GM12864 (cell line): ENCODE data around the gene PMEPA1.

Experiments used
- DNase-seq: peaks from one replicate; pipeline ENCODE4 v3.0.0-alpha.2; 2011; ENCODE audit warnings: low read depth
- H3K4me3 ChIP-seq: 2 replicates; pipeline ENCODE4 v1.5.1; 2011; ENCODE audit warnings: mild to moderate bottlenecking, low read depth, low read length, control low read depth
- CTCF ChIP-seq: IDR thresholded peaks from 2 replicates; pipeline ENCODE4 v1.5.1; 2011; ENCODE audit warnings: low read depth, mild to moderate bottlenecking, moderate library complexity, low read length, control low read depth, inconsistent platforms; ENCODE audit errors: missing control alignments

The PMEPA1 gene

GRCh38 chr20:57686931-57687652, 22.7 kb downstream of the PMEPA1 start:
- DNase-seq: no peak
- H3K4me3 ChIP-seq: no peak overlapping the region
- no peak for TF ChIP-seq CTCF

- TF ChIP-seq CTCF: no peak
- no peak for DNase-seq
- no peak overlapping the region for H3K4me3 ChIP-seq
Observed at GRCh38 chr20:57685146-57685758, 24.6 kb downstream of the PMEPA1 start.

- no peak overlapping the region for H3K4me3 ChIP-seq
- no peak for DNase-seq
- no peak for TF ChIP-seq CTCF
Observed at GRCh38 chr20:57684808-57685140, 25.0 kb downstream of the PMEPA1 start.

GRCh38 chr20:57683881-57684807, 25.7 kb downstream of the PMEPA1 start:
- no peak overlapping the region for H3K4me3 ChIP-seq
- no peak for TF ChIP-seq CTCF
- no peak for DNase-seq

- no peak for DNase-seq
- peak overlapping the region; percentile 47; the same call in 1 of the 2 replicates for H3K4me3 ChIP-seq
- no peak for TF ChIP-seq CTCF
Observed at GRCh38 chr20:57683287-57683686, 26.5 kb downstream of the PMEPA1 start.

GRCh38 chr20:57682184-57683101, 27.4 kb downstream of the PMEPA1 start:
- TF ChIP-seq CTCF: no peak
- peak overlapping the region; percentile 47 for H3K4me3 ChIP-seq
- peak; percentile 81 for DNase-seq
